HEK293T (cell line): ENCODE data around the gene CHMP6.

ENCODE experiments used
- ARNT ChIP-seq: fragments of 450-650 bp; IDR thresholded peaks from 2 replicates; pipeline ENCODE4 v1.6.1; 2017; ENCODE audit warnings: mild to moderate bottlenecking
- BHLHE40 ChIP-seq: fragments of 450-650 bp; IDR thresholded peaks from 2 replicates; pipeline ENCODE4 v1.6.1; 2016; ENCODE audit warnings: mild to moderate bottlenecking, moderate library complexity, borderline replicate concordance
- ELF4 ChIP-seq: fragments of 450-650 bp; IDR thresholded peaks from 2 replicates; pipeline ENCODE4 v1.6.1; 2017; ENCODE audit warnings: antibody characterized with exemption
- FOXK2 ChIP-seq: fragments of 450-650 bp; IDR thresholded peaks from 2 replicates; pipeline ENCODE4 v1.6.1; 2016; ENCODE audit warnings: mild to moderate bottlenecking
- FOXM1 ChIP-seq: fragments of 450-650 bp; IDR thresholded peaks from 2 replicates; pipeline ENCODE4 v1.6.1; 2017; ENCODE audit warnings: mild to moderate bottlenecking, borderline replicate concordance
- HDGF ChIP-seq: fragments of 450-650 bp; IDR thresholded peaks from 2 replicates; pipeline ENCODE4 v1.6.1; 2017; ENCODE audit warnings: antibody characterized with exemption, borderline replicate concordance
- L3MBTL2 ChIP-seq: fragments of 450-650 bp; conservative IDR thresholded peaks from 2 replicates; pipeline ENCODE4 v1.6.1; 2016; ENCODE audit warnings: mild to moderate bottlenecking
- NFRKB ChIP-seq: fragments of 450-650 bp; IDR thresholded peaks from 2 replicates; pipeline ENCODE4 v1.6.1; 2016; ENCODE audit warnings: mild to moderate bottlenecking, moderate library complexity
- SP1 ChIP-seq: fragments of 450-650 bp; IDR thresholded peaks from 2 replicates; pipeline ENCODE4 v1.6.1; 2017
- TARDBP ChIP-seq: fragments of 450-650 bp; IDR thresholded peaks from 2 replicates; pipeline ENCODE4 v1.6.1; 2016
- ZNF384 ChIP-seq: fragments of 450-650 bp; IDR thresholded peaks from 2 replicates; pipeline ENCODE4 v1.6.1; 2016
- TF ChIP-seq, protein P1 (sequence below): fragments of 450-650 bp; IDR thresholded peaks from 2 replicates; pipeline ENCODE4 v1.6.1; 2016

DNA sequence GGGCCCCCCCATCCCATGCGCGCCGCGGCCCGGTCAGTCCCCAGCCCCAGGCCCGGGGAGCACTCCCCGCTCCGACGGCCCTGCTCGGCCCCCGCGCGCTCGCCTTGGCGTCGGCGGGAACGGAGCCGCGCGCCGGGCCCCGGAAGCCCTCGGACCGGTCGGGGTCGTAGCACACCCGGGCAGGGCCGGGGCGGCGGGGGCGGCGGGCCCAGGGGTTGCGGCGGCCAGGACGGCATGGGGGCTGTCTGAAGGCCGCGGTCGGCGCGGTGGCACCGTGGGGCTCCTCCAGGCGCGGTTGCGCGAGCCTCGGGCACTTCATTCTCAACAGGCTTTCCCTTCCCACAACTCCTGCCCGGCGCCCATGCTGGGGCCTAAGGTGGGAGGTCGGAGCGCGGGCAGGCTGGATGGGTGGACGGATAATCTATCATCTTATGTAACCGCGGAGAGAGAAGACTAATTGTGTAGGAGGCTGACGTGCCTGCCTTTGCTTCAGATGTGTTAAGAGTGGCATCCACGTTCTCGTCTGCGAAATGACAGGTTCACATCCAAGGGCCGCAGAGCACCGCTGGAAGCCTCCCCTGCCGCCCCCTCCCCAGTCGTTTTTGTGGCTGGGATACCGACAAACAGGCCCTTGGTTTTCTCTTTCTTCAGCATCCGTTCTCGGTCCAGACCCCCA, 44.0 kb downstream of the CHMP6 start:
- no peak for TF ChIP-seq BHLHE40
- no peak for TF ChIP-seq FOXM1
- TF ChIP-seq FOXK2 = no peak
- TF ChIP-seq ELF4 = no peak
- TF ChIP-seq SP1 = no peak
- TF ChIP-seq ARNT = no peak
- TF ChIP-seq, protein P1, sequence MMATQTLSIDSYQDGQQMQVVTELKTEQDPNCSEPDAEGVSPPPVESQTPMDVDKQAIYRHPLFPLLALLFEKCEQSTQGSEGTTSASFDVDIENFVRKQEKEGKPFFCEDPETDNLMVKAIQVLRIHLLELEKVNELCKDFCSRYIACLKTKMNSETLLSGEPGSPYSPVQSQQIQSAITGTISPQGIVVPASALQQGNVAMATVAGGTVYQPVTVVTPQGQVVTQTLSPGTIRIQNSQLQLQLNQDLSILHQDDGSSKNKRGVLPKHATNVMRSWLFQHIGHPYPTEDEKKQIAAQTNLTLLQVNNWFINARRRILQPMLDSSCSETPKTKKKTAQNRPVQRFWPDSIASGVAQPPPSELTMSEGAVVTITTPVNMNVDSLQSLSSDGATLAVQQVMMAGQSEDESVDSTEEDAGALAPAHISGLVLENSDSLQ = 0 out of 2 replicates have a peak, but pooled peaks have one; percentile 41
- TF ChIP-seq HDGF = no peak
- no peak for TF ChIP-seq NFRKB
- no peak for TF ChIP-seq TARDBP
- no peak for TF ChIP-seq ZNF384
- no peak for TF ChIP-seq L3MBTL2
